HG02943 (cell line): ENCODE data around the gene LILRA1.
"Not testable (repeated sequence)": the region's sequence is repeated elsewhere in the genome, so short reads cannot be mapped to it uniquely, and the experiment has no call there.

Experiments
- ATAC-seq: cut with Tn5 transposase; IDR thresholded peaks from one replicate; pipeline ENCODE4 v1.9.1; 2021; ENCODE audit warnings: mild to moderate bottlenecking, low read depth, moderate library complexity; ENCODE audit not compliant: unreplicated experiment

LILRA1 gene

DNA sequence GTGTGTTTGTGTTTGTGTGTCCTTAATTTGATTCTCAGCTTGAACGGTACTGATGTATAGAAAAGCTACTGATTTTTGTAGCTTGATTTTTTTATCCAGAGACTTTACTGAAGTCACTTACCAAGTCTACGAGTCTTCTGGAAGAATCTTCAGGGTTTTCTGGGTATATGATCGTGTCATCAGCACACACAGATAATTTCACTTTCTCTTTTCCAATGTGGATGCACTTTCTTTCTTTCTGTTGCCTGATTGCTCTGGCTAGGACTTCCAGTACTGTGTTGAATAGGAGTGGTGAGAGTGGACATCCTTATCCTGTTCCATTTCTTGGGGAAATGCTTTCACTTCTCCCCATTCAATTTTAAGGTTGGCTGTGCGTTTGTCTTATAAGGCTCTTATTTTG is 29.0 kb downstream of the LILRA1 start:
- ATAC-seq: no peak

DNA sequence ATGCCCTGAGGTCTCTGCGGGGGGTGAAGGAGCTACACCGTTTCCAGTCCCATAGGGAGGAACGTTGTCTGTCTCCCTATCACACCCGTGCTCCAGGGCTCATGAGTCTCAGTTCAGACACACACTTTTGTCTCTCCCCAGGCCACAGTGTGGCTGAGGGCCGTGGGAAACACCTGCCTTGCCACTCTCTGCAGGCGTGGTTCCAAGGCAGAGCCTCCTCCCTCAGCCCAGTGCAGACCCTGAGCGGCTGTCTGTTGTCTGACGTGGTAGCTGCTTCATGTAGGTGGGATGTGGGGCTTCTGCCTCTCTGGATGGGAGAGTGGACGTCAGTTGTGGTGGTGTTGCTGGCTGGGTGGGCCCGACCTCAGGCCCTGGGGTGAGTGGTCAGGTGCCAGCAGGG is 30.8 kb downstream of the LILRA1 start:
- not testable (repeated sequence) for ATAC-seq

DNA sequence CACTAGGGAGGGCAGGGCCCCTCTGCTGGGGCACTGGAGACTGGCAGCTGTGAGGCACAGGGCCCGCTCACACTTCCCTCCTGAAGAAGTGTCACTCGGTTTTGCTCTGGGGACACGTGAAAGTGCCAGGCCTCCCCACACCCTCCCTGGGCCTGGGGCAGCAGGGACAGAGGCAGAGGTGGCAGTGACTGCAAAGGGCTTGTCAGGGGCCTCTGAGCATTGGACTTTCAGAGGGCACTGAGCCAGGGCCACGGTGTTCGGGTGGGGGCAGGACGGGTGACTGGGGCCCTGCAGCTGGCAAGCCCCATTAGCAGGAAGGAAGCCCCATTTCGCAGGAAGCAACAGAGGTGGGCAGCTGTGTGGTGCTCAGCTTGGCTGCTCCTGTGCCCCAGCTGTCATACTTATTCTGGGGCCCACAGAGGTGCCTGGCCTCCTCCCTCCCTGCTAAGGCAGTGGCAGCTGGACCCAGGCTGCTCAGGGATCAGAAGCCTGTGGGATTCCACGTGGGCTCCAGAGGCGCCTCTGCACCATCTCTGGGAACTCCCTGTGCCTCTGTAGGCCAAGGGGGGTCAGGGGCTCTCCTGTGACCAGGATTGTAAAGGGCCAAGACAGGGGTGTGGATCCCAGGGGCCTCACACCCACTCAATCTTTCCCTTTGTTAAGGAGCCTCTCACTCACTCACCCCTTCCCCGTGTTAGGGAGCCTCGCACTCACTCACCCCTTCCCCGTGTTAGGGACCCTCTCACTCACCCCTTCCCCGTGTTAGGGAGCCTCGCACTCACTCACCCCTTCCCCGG is 31.7 kb downstream of the LILRA1 start:
- ATAC-seq: not testable (repeated sequence)

DNA sequence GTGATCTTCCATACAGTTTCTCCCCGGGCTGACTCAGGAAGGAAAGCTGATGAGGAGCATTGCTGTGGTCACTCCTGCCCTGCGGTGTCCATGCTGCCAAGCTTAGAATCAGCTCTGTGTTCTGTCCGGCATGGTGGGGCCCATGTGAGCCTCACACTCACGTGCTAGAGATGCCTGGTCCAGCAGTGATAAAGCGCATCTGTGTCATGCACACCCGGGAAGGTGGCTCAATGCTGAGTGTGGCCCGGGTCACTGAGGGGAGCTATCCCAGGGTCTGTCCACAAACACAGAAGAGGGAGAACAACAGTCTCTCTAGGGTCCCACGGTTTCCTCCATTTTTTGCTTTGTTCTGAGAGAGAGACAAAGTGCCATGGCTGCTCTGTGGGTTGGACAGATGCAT is 33.3 kb downstream of the LILRA1 start:
- ATAC-seq: no peak

DNA sequence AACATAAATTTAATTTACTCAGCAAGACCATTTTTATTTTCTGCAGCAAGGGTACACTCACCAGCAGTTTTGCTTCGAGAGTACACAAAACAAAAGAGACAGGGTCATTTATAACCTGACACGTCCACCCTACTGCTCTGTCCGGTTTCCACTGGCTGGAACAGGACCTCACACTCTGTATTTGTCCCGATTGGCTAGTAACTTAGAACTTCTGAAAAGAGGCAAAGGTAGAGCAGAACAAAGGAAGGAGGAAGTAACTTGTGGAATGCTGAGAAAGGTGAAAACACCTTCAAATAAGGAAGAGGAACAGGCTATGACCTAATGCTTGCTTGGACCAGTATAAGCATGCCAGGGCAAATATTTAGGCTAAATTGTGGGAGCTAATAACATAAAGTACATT is 34.5 kb downstream of the LILRA1 start:
- ATAC-seq: not testable (repeated sequence)

DNA sequence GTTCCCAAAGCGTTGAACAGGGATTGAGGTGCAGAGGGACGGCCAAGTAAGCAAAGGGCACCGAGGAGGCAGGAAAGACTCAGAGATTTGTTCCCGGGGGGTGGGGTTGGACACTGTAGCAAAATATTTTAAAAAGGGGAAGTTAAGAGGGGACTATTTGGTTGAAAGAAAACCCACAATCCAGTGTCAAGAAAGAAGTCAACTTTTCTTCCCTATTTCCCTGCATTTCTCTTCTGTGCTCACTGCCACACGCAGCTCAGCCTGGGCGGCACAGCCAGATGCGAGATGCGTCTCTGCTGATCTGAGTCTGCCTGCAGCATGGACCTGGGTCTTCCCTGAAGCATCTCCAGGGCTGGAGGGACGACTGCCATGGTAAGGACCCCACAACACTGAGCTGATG is 36.8 kb downstream of the LILRA1 start, which contains the start of gene LILRB1:
Gene LILRB1, plus strand, starts transcription at position 223 of the 400 bp plus-strand sequence. CDS start 590 bp downstream, outside the sequence.
- ATAC-seq: not testable (repeated sequence)

DNA sequence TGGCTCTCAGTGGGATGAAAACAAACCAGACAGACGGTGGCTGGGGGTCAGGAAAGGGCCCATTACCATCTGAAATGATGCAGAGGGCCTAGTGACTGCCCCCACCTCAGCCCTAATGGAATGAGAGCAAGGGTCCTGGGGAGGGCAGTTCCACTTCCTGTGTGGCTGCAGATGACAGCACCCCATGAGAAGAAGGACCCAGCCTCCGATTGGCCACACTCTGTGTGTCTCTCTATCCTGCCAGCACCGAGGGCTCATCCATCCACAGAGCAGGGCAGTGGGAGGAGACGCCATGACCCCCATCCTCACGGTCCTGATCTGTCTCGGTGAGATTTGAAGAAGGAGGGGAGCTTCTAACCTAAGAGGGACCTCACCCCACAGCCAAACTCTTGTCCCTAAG is 37.4 kb downstream of the LILRA1 start:
- no peak for ATAC-seq

DNA sequence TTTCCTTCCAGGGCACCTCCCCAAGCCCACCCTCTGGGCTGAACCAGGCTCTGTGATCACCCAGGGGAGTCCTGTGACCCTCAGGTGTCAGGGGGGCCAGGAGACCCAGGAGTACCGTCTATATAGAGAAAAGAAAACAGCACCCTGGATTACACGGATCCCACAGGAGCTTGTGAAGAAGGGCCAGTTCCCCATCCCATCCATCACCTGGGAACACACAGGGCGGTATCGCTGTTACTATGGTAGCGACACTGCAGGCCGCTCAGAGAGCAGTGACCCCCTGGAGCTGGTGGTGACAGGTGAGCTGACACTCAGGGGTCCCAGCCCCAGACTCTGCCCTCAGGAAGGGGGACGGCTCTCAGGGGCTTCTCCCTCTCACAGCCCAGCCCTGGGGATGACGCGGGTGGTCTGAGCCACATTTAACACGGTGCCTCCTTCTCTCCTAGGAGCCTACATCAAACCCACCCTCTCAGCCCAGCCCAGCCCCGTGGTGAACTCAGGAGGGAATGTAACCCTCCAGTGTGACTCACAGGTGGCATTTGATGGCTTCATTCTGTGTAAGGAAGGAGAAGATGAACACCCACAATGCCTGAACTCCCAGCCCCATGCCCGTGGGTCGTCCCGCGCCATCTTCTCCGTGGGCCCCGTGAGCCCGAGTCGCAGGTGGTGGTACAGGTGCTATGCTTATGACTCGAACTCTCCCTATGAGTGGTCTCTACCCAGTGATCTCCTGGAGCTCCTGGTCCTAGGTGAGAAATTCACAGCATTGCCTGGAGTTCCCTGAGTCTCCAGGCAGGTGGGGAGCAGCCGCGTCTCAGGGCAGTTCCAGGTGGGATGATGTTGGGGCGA is 38.3 kb downstream of the LILRA1 start:
- ATAC-seq: not testable (repeated sequence)

DNA sequence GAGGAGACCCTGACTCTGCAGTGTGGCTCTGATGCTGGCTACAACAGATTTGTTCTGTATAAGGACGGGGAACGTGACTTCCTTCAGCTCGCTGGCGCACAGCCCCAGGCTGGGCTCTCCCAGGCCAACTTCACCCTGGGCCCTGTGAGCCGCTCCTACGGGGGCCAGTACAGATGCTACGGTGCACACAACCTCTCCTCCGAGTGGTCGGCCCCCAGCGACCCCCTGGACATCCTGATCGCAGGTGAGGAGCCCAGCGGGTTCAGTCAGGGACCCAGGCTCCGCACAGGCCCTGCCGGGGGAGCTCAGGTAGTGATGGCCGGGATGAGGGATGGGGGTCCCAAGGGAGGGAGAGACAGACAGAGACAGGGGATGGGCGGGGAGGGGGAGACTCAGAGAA is 39.1 kb downstream of the LILRA1 start:
- ATAC-seq: not testable (repeated sequence)

DNA sequence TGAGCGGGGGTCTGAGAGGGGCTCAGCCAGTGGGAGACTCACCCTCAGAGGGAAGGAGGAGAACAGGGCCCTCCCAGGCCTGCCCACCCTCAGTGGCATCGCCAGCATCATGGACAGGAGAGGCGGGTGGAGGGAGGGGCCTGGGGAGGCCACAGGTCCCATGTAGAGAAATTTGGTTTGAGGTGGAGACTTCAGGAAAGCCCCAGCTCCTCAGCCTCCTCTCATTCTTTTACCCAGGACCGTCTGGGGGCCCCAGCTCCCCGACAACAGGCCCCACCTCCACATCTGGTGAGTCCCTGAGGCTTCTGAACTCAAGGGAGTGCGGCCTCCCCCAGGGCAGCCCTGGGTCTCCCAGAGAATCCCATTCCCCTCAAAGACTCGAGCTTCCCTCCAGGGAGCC is 40.0 kb downstream of the LILRA1 start:
- no peak for ATAC-seq

DNA sequence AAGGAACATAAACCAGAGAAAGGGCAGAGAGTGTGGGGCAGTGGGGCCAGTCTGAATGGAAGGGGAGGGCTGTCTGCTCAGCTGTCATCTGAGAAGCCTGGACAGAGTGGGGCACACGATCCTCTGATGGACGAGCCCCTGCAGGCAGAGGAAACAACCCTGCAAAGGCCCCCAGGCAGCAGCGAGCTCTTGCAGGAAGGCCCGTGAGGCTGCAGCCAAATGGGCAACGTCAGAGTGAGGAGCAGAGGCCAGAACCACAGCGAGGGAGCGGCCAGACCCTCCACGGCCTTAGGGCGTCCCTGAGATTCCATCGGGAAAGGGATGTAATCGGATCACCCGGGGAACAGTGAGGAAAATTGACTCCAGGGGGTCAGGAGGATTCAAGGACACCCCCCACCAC is 42.6 kb downstream of the LILRA1 start:
- ATAC-seq: not testable (repeated sequence)

DNA sequence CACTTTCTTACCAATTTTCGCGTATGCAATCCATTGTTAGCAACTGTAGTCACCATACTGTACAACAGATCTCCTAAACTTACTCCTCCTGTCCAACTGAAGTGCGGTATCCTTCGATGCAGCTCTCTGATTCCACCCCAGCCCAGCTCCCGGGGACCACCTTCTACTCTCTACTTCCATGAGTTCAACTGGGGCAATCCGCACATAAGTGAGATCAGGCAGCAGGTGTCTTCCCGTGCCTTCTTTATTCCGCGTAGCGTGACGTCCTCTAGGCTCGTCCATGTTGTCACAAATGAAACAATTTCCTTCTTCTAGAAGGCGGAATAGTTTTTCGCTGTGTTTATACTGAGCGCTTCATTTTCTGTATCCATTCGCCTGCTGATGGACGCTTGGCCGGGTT is 45.3 kb downstream of the LILRA1 start:
- ATAC-seq: no peak

DNA sequence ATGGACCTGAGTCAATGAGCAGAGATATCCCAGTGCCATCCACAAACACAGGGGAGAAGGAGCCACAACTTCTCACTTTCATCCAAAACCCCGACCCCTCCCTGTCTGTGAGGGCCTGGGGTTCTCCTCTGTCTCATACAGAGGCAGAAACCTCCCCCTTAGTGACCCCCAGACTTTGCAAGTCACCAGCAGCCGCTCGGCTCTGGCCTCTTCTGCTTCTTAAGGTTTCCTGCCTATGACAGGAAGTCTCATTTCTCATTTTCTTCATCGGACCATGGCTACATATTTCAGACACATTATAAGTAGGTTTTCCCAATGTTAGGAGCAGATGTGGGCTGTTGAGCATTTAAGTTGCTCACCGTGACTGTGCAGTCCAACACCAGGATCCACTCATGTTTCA is 49.5 kb downstream of the LILRA1 start:
- ATAC-seq: not testable (repeated sequence)

DNA sequence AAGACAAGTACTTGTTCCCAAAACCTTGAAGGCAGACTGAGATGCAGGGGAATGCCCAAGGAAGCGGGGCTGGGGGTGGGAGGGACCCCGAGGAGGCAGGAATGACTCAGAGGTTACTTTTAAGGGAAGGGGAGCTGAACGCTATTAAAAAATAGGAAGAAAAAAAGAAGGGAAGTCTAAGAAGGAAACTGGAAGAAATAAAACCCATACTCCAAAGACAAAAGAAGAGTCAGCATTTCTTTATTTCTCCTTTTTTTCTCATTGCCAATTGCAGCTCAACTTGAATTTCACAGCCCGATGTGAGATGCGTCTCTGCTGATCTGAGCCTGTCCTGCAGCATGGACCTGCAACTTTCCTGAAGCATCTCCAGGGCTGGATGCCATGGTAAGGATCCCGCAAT is 50.2 kb downstream of the LILRA1 start:
- not testable (repeated sequence) for ATAC-seq

DNA sequence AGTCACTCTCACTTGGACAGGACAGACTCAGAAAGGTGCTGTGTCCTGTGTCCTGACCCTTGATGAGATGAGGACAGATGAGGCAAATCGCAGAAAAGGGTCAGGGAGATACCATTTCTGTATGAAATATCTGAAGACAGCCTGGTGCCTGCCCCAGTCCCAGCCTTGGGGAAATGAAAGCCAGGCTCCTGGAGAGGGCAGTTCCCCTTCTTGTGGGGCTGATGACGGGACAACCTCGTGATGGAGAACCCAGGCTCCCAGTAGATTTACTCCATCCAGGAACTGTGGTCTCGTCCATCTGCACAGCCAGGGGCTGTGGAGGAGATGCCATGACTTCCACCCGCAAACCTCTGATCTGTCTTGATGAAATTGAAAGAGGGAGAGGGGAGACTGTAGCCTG is 50.6 kb downstream of the LILRA1 start:
- no peak for ATAC-seq

DNA sequence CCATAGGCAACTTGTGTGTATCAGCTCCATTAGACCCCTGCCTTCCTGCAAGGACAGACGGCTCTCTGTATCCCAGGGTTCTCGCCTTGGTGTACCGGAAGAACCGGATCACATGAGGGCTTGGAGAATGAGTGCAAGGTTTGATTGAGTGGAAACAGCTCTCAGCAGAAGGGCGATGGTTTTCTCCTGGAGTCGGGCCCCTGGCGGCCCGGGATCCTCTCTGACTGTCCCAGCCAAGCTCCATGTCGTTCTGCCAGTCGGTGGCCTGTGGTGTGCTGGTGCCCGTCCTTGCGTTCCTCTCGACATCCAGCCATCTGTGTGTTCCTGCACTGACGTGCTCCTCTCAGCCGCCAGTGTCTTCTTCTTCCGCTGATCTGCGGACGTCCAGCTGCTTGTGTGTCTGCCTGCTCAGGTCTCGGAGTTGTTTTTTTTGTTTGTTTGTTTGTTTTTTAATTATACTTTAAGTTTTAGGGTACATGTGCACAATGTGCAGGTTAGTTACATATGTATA is 53.0 kb downstream of the LILRA1 start:
- ATAC-seq: no peak

DNA sequence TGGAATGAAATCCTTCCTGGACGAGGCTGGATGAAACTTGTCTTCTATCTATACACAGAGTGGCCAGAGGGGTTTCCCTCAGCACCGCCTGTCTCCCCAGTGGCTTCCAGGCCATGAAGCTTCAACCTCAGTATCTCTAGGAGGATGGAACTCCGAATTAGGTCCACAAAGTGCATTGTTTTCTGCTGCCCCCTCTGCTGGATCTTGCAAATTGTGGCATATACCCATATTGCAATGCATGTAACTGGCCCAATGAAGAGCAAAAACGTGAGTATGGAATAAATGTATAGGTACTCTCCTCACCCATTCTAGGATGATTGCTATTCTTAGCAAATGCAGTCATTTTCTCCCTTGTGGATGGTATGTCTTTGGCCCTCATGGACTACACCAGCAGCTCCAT is 54.7 kb downstream of the LILRA1 start:
- no peak for ATAC-seq

DNA sequence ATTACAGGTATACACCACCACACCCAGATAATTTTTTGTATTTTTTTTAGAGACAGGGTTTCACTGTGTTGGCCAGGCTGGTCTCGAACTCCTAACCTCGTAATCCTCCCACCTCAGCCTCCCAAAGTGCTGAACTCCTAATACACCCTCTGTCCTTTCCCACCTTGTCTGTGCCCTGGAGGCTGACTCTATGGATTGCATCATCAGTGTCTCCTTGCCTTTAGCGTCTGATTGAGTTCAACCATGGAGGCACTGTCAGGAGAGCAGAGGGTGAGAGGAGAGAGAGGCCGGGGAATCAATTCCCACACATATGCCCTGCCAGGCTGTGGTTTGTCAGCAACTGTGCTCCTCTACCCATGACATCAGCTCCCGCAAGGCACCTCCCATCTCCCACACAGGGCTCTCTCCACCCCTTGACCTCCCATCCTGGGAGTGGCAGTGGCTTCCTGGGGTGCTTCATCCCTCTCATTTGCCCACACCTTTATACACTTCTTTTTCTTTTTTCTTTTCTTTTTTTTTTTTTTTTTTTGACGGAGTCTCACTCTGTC is 56.8 kb downstream of the LILRA1 start:
- no peak for ATAC-seq
